Measurements from ENCODE around the gene UBA5.

- TF ChIP-seq GATA2 (IDR thresholded peaks at IDR 0.05; ENCODE audit: low read depth, low read length) (no peak), GATA3 (IDR thresholded peaks at IDR 0.05; ENCODE audit: low read depth, low read length) (no peak)
Measured at GRCh38 chr3:132624790-132625189, 35.3 kb upstream of the UBA5 start.
